GM12878 (cell line): Measurements from ENCODE around the gene ARHGEF37. TPM values are rescaled to one million over a fixed set of nuclear protein-coding genes. Genes with fewer than 3 reads are reported as not detected.

Source experiments
- BMI1 ChIP-seq: fragments of 450-650 bp; IDR thresholded peaks from 2 replicates; pipeline ENCODE4 v1.6.1; 2016; ENCODE audit warnings: mild to moderate bottlenecking, moderate library complexity, borderline replicate concordance
- LARP7 ChIP-seq: fragments of 450-650 bp; IDR thresholded peaks from 2 replicates; pipeline ENCODE4 v1.6.1; 2017; ENCODE audit warnings: mild to moderate bottlenecking
- MEF2B ChIP-seq: fragments of 450-650 bp; IDR thresholded peaks from 2 replicates; pipeline ENCODE4 v1.6.1; 2018; ENCODE audit warnings: mild to moderate bottlenecking, moderate library complexity; ENCODE audit not compliant: partially characterized antibody, poor library complexity, severe bottlenecking
- NFIC ChIP-seq: IDR thresholded peaks from 2 replicates; pipeline ENCODE4 v1.6.1; 2012; ENCODE audit warnings: low read depth, mild to moderate bottlenecking, inconsistent platforms, low read length, moderate library complexity
- RCOR1 ChIP-seq: conservative IDR thresholded peaks from 2 replicates; pipeline ENCODE4 v1.6.1; 2012; ENCODE audit warnings: low read depth, low read length, improper control_type of control experiment
- YY1 ChIP-seq: IDR thresholded peaks from 2 replicates; pipeline ENCODE4 v1.6.1; 2011; ENCODE audit warnings: low read depth, mild to moderate bottlenecking, low read length
- polyA plus RNA-seq, 11 experiments: library from polyadenylated mRNA; depleted of rRNA in 4 of 11; unstranded in 6 of 11; stranded (reverse) in 5 of 11; fragments of >200 nt; fragmentation: Nextera tagmentation in 4 of 11; fragmentation: Illumina TruSeq in 1 of 11; extraction: Ambion mirVana in 4 of 11; extraction: Trizol in 1 of 11; gene quantifications; 1 replicate in 1 of 11; 2 replicates in 10 of 11; pipeline versions ENCODE4 v1.2.1 to v1.2.3, GENCODE V29; 2011 to 2016; ENCODE audit warnings: inconsistent platforms in 2 of 11, missing spikeins in 2 of 11, low read depth in 1 of 11
- total RNA-seq, 4 experiments: library from RNA; depleted of rRNA in 3 of 4; stranded (reverse); fragments of >200 nt in 3 of 4; fragmentation: Illumina TruSeq in 1 of 4; extraction: Trizol in 1 of 4; gene quantifications; 2 replicates each; pipeline versions ENCODE4 v1.2.1 to v1.2.3, GENCODE V29; 2013 to 2021
- TF ChIP-seq, protein P1 (sequence below): fragments of 450-650 bp; IDR thresholded peaks from 2 replicates; pipeline ENCODE4 v1.6.1; 2017; ENCODE audit warnings: mild to moderate bottlenecking, moderate library complexity
- TF ChIP-seq, protein P2 (sequence below): IDR thresholded peaks from 2 replicates; pipeline ENCODE4 v1.6.1; 2012; ENCODE audit warnings: low read depth, low read length, improper control_type of control experiment

Gene ARHGEF37
- total and polyA plus RNA-seq, 10 of the 15 experiments (the other 5 are each of a cell fraction or from before 2014, with no cell fraction given), result 0.16 to 1.1 (median 0.63) TPM

DNA sequence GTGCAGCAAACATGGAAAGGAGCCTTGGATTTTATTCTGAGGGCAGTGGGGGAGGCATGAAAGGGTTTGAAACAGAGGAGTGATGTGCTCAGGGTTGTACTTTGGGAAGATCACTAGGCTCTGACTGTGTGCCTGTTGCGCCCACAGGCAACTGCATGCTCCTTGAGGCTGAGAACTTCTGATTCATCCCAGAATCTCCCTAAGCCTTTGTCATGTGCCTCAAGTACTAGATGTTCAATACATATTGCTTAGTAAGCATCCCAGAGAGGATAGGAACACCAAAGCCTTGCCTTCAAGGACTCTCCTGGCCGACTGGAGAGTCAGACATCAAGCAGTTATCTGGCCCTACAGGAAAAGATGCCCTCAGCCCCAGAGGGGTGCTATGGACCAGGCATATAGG, 54.1 kb downstream of the ARHGEF37 start (continued):
- no peak for TF ChIP-seq LARP7
- TF ChIP-seq YY1, result no peak
- TF ChIP-seq NFIC, result no peak
- TF ChIP-seq MEF2B, result no peak
- TF ChIP-seq, protein P1, sequence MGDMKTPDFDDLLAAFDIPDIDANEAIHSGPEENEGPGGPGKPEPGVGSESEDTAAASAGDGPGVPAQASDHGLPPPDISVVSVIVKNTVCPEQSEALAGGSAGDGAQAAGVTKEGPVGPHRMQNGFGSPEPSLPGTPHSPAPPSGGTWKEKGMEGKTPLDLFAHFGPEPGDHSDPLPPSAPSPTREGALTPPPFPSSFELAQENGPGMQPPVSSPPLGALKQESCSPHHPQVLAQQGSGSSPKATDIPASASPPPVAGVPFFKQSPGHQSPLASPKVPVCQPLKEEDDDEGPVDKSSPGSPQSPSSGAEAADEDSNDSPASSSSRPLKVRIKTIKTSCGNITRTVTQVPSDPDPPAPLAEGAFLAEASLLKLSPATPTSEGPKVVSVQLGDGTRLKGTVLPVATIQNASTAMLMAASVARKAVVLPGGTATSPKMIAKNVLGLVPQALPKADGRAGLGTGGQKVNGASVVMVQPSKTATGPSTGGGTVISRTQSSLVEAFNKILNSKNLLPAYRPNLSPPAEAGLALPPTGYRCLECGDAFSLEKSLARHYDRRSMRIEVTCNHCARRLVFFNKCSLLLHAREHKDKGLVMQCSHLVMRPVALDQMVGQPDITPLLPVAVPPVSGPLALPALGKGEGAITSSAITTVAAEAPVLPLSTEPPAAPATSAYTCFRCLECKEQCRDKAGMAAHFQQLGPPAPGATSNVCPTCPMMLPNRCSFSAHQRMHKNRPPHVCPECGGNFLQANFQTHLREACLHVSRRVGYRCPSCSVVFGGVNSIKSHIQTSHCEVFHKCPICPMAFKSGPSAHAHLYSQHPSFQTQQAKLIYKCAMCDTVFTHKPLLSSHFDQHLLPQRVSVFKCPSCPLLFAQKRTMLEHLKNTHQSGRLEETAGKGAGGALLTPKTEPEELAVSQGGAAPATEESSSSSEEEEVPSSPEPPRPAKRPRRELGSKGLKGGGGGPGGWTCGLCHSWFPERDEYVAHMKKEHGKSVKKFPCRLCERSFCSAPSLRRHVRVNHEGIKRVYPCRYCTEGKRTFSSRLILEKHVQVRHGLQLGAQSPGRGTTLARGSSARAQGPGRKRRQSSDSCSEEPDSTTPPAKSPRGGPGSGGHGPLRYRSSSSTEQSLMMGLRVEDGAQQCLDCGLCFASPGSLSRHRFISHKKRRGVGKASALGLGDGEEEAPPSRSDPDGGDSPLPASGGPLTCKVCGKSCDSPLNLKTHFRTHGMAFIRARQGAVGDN, result no peak
- TF ChIP-seq, protein P2, sequence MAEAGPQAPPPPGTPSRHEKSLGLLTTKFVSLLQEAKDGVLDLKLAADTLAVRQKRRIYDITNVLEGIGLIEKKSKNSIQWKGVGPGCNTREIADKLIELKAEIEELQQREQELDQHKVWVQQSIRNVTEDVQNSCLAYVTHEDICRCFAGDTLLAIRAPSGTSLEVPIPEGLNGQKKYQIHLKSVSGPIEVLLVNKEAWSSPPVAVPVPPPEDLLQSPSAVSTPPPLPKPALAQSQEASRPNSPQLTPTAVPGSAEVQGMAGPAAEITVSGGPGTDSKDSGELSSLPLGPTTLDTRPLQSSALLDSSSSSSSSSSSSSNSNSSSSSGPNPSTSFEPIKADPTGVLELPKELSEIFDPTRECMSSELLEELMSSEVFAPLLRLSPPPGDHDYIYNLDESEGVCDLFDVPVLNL, result no peak
- TF ChIP-seq BMI1, result no peak
- TF ChIP-seq RCOR1, result no peak
